GM12878 (cell line): ENCODE data around the gene UHRF1. TPM values are rescaled to one million over a fixed set of nuclear protein-coding genes. Genes with fewer than 3 reads are reported as not detected.
"Not testable (repeated sequence)": the region's sequence is repeated elsewhere in the genome, so short reads cannot be mapped to it uniquely, and the experiment has no call there.

Experiments
- ATAC-seq: fragments of 200-7000 bp; cut with Tn5 transposase; 3 replicates; pipeline ENCODE4 v1.9.1; 2020; ENCODE audit warnings: mild to moderate bottlenecking, moderate library complexity
- BruUV-seq: library from RNA; stranded (reverse); fragments of 400-500 nt; replicated peaks from 2 replicates; lab custom pipeline; 2021; lab: Mats Ljungman, UMichigan
- CTCF ChIA-PET: fragments of 300-600 bp; sonication (Branson Sonifier 250); formaldehyde crosslinking; extraction: SDS; loops from one replicate; lab custom pipeline; 2021; ENCODE audit warnings: inconsistent platforms; lab: Yijun Ruan, JAX
- POLR2A ChIA-PET: fragments of 350-600 bp; formaldehyde crosslinking; extraction: SDS; loops from one replicate; lab custom pipeline; 2021; ENCODE audit warnings: inconsistent platforms; lab: Charles Lee
- RAD21 ChIA-PET: fragments of 300-600 bp; sonication (Branson Sonifier 250); formaldehyde crosslinking; loops from one replicate; lab custom pipeline; 2023; ENCODE audit warnings: antibody characterized with exemption; ENCODE audit not compliant: unreplicated experiment; lab: Charles Lee
- SMC1A ChIA-PET: fragments of 300-600 bp; sonication (Branson Sonifier 250); formaldehyde crosslinking; loops from one replicate; lab custom pipeline; 2023; ENCODE audit not compliant: unreplicated experiment, uncharacterized antibody; lab: Charles Lee
- DNase-seq: peaks from one replicate; pipeline ENCODE4 v3.0.0-alpha.2; 2011; ENCODE audit warnings: low read depth, low spot score
- FAIRE-seq: peaks from 3 replicates; lab custom pipeline; 2011; peaks lifted over from hg19 to GRCh38; lab: Jason Lieb, UNC
- H2AFZ ChIP-seq: 2 replicates; pipeline ENCODE4 v1.6.0; 2011; ENCODE audit warnings: low read depth, low read length, control low read depth; ENCODE audit not compliant: control insufficient read depth
- H3K27ac ChIP-seq: 2 replicates; pipeline ENCODE4 v1.5.1; 2011; ENCODE audit warnings: control low read depth; ENCODE audit not compliant: control insufficient read depth, insufficient read depth
- H3K27me3 ChIP-seq, 2 experiments: replicated peaks in 1 of 2; 2 replicates each; pipeline versions ENCODE4 v1.6.0 to v1.6.1; 2011; ENCODE audit warnings: low read length in 1 of 2; ENCODE audit not compliant: control insufficient read depth in 2 of 2, insufficient read depth in 2 of 2
- H3K36me3 ChIP-seq, 2 experiments: 2 replicates each; pipeline ENCODE4 v1.5.1; 2011; ENCODE audit warnings: low read length in 1 of 2; ENCODE audit not compliant: control insufficient read depth in 2 of 2, insufficient read depth in 2 of 2
- H3K4me1 ChIP-seq: 2 replicates; pipeline ENCODE4 v1.6.1; 2011; ENCODE audit warnings: mild to moderate bottlenecking, low read length, moderate library complexity, mixed read lengths; ENCODE audit not compliant: control insufficient read depth, insufficient read depth
- H3K4me2 ChIP-seq: 2 replicates; pipeline ENCODE4 v1.6.0; 2011; ENCODE audit warnings: control low read depth; ENCODE audit not compliant: control insufficient read depth, insufficient read depth
- H3K4me3 ChIP-seq: fragments of 200-600 bp; sonication (generic); 2 replicates; pipeline ENCODE4 v1.5.1; 2016
- H3K79me2 ChIP-seq: 2 replicates; pipeline ENCODE4 v1.6.0; 2011; ENCODE audit warnings: low read length; ENCODE audit not compliant: control insufficient read depth, insufficient read depth
- H3K9ac ChIP-seq: 2 replicates; pipeline ENCODE4 v1.8.0; 2011; ENCODE audit warnings: low read length, control low read depth, mixed read lengths; ENCODE audit not compliant: control insufficient read depth, insufficient read depth
- H3K9me3 ChIP-seq: replicated peaks from 3 replicates; pipeline ENCODE4 v1.5.1; 2011; ENCODE audit warnings: mild to moderate bottlenecking, low read length; ENCODE audit not compliant: control insufficient read depth, insufficient read depth
- H4K20me1 ChIP-seq: 2 replicates; pipeline ENCODE4 v1.6.0; 2011; ENCODE audit not compliant: control insufficient read depth, insufficient read depth
- BACH1 ChIP-seq: fragments of 450-650 bp; IDR thresholded peaks from 2 replicates; pipeline ENCODE4 v1.6.1; 2017; ENCODE audit warnings: mild to moderate bottlenecking, borderline replicate concordance
- CBX3 ChIP-seq: fragments of 200-600 bp; sonication (generic); IDR thresholded peaks from 2 replicates; pipeline ENCODE4 v1.6.1; 2016; ENCODE audit warnings: low read depth, borderline replicate concordance
- EED ChIP-seq: sonication (generic); IDR thresholded peaks from 2 replicates; pipeline ENCODE4 v1.6.1; 2016; ENCODE audit warnings: antibody characterized with exemption, low read depth
- MTA2 ChIP-seq: fragments of 450-650 bp; IDR thresholded peaks from 2 replicates; pipeline ENCODE4 v1.6.1; 2016; ENCODE audit warnings: low read depth, mild to moderate bottlenecking, moderate library complexity
- NFYA ChIP-seq: IDR thresholded peaks from 2 replicates; pipeline ENCODE4 v1.6.1; 2011; ENCODE audit warnings: low read depth, mild to moderate bottlenecking, low read length, improper control_type of control experiment, borderline replicate concordance
- SIX5 ChIP-seq: IDR thresholded peaks from 2 replicates; pipeline ENCODE4 v1.6.1; 2011; ENCODE audit warnings: mild to moderate bottlenecking, low read depth, low read length, moderate library complexity; ENCODE audit not compliant: severe bottlenecking
- WGBS: methylation state at CpG from one replicate; pipeline ENCODE4 v1.1.6; 2016; ENCODE audit warnings: low lambda C conversion rate; ENCODE audit not compliant: insufficient replicate concordance, insufficient coverage; ENCODE audit errors: missing lambda C conversion rate; 5-methylcytosine and 5-hydroxymethylcytosine counted together
- in situ Hi-C: fragments of 300-500 bp; cut with MboI; formaldehyde crosslinking; loops from 9 replicates; pipeline ENCODE4 v1.14.3; 2018; ENCODE audit warnings: mixed read lengths
- intact Hi-C: fragments of 100-400 bp; cut with micrococcal nuclease; formaldehyde crosslinking; loops from one replicate; pipeline ENCODE4 v1.14.2; 2022; ENCODE audit not compliant: unreplicated experiment
- polyA plus RNA-seq, 11 experiments: library from polyadenylated mRNA; depleted of rRNA in 4 of 11; unstranded in 6 of 11; stranded (reverse) in 5 of 11; fragments of >200 nt; fragmentation: Nextera tagmentation in 4 of 11; fragmentation: Illumina TruSeq in 1 of 11; extraction: Ambion mirVana in 4 of 11; extraction: Trizol in 1 of 11; gene quantifications; 1 replicate in 1 of 11; 2 replicates in 10 of 11; pipeline versions ENCODE4 v1.2.1 to v1.2.3, GENCODE V29; 2011 to 2016; ENCODE audit warnings: inconsistent platforms in 2 of 11, missing spikeins in 2 of 11, low read depth in 1 of 11
- total RNA-seq, 4 experiments: library from RNA; depleted of rRNA in 3 of 4; stranded (reverse); fragments of >200 nt in 3 of 4; fragmentation: Illumina TruSeq in 1 of 4; extraction: Trizol in 1 of 4; gene quantifications; 2 replicates each; pipeline versions ENCODE4 v1.2.1 to v1.2.3, GENCODE V29; 2013 to 2021

UHRF1 gene
- total and polyA plus RNA-seq, 10 of the 15 experiments (the other 5 are each of a cell fraction or from before 2014, with no cell fraction given) = 13.0 to 109 (median 37.7) TPM

GRCh38 chr19:4974880-4975469, 65.7 kb downstream of the UHRF1 start (continued):
- TF ChIP-seq CBX3 = no peak
- no peak for TF ChIP-seq MTA2
- no peak for TF ChIP-seq SIX5
- no peak for TF ChIP-seq EED
- no peak for TF ChIP-seq NFYA
- no peak for TF ChIP-seq BACH1

- Histone ChIP-seq H4K20me1 (peaks cover 10% of the 10 kb centered on the region), H3K79me2 (peaks cover 71% of the 10 kb centered on the region), H3K4me1 (peaks cover 12% of the 10 kb centered on the region)
- in situ Hi-C loops, H3K36me3 ChIP-seq, H3K27me3 ChIP-seq, SMC1A ChIA-PET, H3K4me3 ChIP-seq, H3K9me3 ChIP-seq, intact Hi-C loops, BruUV-seq, H2AFZ ChIP-seq, RAD21 ChIA-PET, H3K27ac ChIP-seq, DNase-seq, ATAC-seq, H3K9ac ChIP-seq, FAIRE-seq, H3K4me2 ChIP-seq: not testable (repeated sequence)
- ChIA-PET CTCF (interaction anchor here (0.7 to 1.1 kb wide), 5 partner anchors 8 to 711 kb away, joined by 3 to 5 read pairs (median 4); no protein-coding TSS in a partner anchor), POLR2A (interaction anchor here (0.6 to 0.7 kb wide), 2 partner anchors 185 to 647 kb away, joined by 3 to 4 read pairs; partner anchors contain the start of gene SAFB)
- 97% methylated on average over 13 of the region's 13 CpGs for WGBS
Measured at GRCh38 chr19:4975601-4976000, 66.3 kb downstream of the UHRF1 start.
